KOPT-K1 (cell line): ENCODE data around the gene CXCL6.

Experiments
- H3K27ac ChIP-seq: fragments of 200-600 bp; sonication (generic); 2 replicates; pipeline ENCODE4 v1.5.1; 2016; ENCODE audit warnings: antibody characterized with exemption, mild to moderate bottlenecking, low read depth, low read length; ENCODE audit not compliant: poor library complexity, severe bottlenecking
- H3K36me3 ChIP-seq: fragments of 200-600 bp; sonication (generic); 2 replicates; pipeline ENCODE4 v1.5.1; 2017; ENCODE audit warnings: antibody characterized with exemption, mild to moderate bottlenecking, low read length, moderate library complexity; ENCODE audit not compliant: insufficient read depth
- H3K9me3 ChIP-seq: fragments of 200-600 bp; sonication (generic); 2 replicates; pipeline ENCODE4 v1.5.1; 2017; ENCODE audit warnings: antibody characterized with exemption, low read length, mild to moderate bottlenecking; ENCODE audit not compliant: insufficient read depth, poor library complexity, severe bottlenecking

The CXCL6 gene

GRCh38 chr4:73836373-73837279, at the start of gene CXCL6:
Gene CXCL6, plus strand, starts transcription at chr4:73836678. Its CDS starts 73 bp downstream, at chr4:73836751.
- Histone ChIP-seq H3K9me3 (no peaks in the 10 kb centered on the region), H3K36me3 (no peaks in the 10 kb centered on the region), H3K27ac (no peak within 1 kb of the TSS)

- no peaks in the 10 kb centered on the region for H3K36me3 ChIP-seq
- no peak overlapping the region for H3K27ac ChIP-seq
- H3K9me3 ChIP-seq: no peaks in the 10 kb centered on the region
These were observed 48.1 kb upstream of the CXCL6 start for GRCh38 chr4:73788411-73788810.

- no peaks in the 10 kb centered on the region for H3K36me3 ChIP-seq
- no peak overlapping the region for H3K27ac ChIP-seq
- no peaks in the 10 kb centered on the region for H3K9me3 ChIP-seq
These were observed 37.6 kb upstream of the CXCL6 start for GRCh38 chr4:73798842-73799241.

GRCh38 chr4:73800206-73800605, 36.3 kb upstream of the CXCL6 start:
- Histone ChIP-seq H3K9me3 (no peaks in the 10 kb centered on the region), H3K36me3 (no peaks in the 10 kb centered on the region), H3K27ac (no peak overlapping the region)

GRCh38 chr4:73801692-73802091, 34.8 kb upstream of the CXCL6 start:
- H3K27ac ChIP-seq: no peak overlapping the region
- no peaks in the 10 kb centered on the region for H3K36me3 ChIP-seq
- no peaks in the 10 kb centered on the region for H3K9me3 ChIP-seq

- no peak overlapping the region for H3K27ac ChIP-seq
- no peaks in the 10 kb centered on the region for H3K36me3 ChIP-seq
- no peaks in the 10 kb centered on the region for H3K9me3 ChIP-seq
These were observed 33.3 kb upstream of the CXCL6 start for GRCh38 chr4:73803213-73803612.

GRCh38 chr4:73810191-73810590, 26.3 kb upstream of the CXCL6 start:
- H3K27ac ChIP-seq: no peak overlapping the region
- no peaks in the 10 kb centered on the region for H3K9me3 ChIP-seq
- H3K36me3 ChIP-seq: no peaks in the 10 kb centered on the region

GRCh38 chr4:73811841-73812240, 24.6 kb upstream of the CXCL6 start:
- Histone ChIP-seq H3K36me3 (no peaks in the 10 kb centered on the region), H3K27ac (no peak overlapping the region), H3K9me3 (no peaks in the 10 kb centered on the region)

GRCh38 chr4:73814679-73815078, 21.8 kb upstream of the CXCL6 start:
- Histone ChIP-seq H3K27ac (no peak overlapping the region), H3K36me3 (no peaks in the 10 kb centered on the region)

GRCh38 chr4:73815145-73815544, 21.3 kb upstream of the CXCL6 start:
- H3K27ac ChIP-seq: no peak overlapping the region
- no peaks in the 10 kb centered on the region for H3K36me3 ChIP-seq
- no peaks in the 10 kb centered on the region for H3K9me3 ChIP-seq

More at GRCh38 chr4:73814679-73815078, 21.8 kb upstream of the CXCL6 start:
- no peaks in the 10 kb centered on the region for H3K9me3 ChIP-seq

GRCh38 chr4:73816814-73817213, 19.7 kb upstream of the CXCL6 start:
- H3K36me3 ChIP-seq: no peaks in the 10 kb centered on the region
- H3K9me3 ChIP-seq: no peaks in the 10 kb centered on the region
- H3K27ac ChIP-seq: no peak overlapping the region

GRCh38 chr4:73817341-73817740, 19.1 kb upstream of the CXCL6 start:
- no peaks in the 10 kb centered on the region for H3K9me3 ChIP-seq
- H3K36me3 ChIP-seq: no peaks in the 10 kb centered on the region
- no peak overlapping the region for H3K27ac ChIP-seq

GRCh38 chr4:73821325-73821724, 15.2 kb upstream of the CXCL6 start:
- no peak overlapping the region for H3K27ac ChIP-seq
- no peaks in the 10 kb centered on the region for H3K9me3 ChIP-seq
- H3K36me3 ChIP-seq: no peaks in the 10 kb centered on the region

GRCh38 chr4:73822389-73822788, 14.1 kb upstream of the CXCL6 start:
- Histone ChIP-seq H3K36me3 (no peaks in the 10 kb centered on the region), H3K9me3 (no peaks in the 10 kb centered on the region), H3K27ac (no peak overlapping the region)

GRCh38 chr4:73822812-73823504, 13.5 kb upstream of the CXCL6 start:
- no peaks in the 10 kb centered on the region for H3K9me3 ChIP-seq
- no peaks in the 10 kb centered on the region for H3K36me3 ChIP-seq
- H3K27ac ChIP-seq: no peak overlapping the region
